8988T (cell line): ENCODE data around the gene AGBL4.

Experiments
- DNase-seq: peaks from one replicate; pipeline ENCODE4 v3.0.0; 2011

AGBL4 gene

GRCh38 chr1:48619539-48619938, 1404.2 kb downstream of the AGBL4 start:
- no peak for DNase-seq

DNA sequence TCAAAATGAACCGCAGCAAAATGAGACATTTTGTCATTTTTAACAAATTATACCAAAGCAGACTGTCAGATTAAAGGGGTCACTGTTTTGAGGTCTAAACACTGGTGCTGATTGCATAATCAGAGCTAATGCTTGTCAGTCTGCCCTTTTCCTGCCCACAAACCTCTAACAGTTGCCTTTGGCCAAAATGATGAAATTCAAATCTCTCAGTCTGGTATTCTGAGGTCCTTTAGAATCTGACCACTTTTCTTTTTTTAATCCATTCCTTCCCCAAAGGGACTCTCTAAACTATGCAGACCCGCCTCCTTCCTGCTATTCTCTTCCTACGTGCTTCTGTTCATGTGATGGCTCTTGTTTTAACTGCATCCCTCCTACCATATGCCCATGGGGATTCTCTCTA, 1406.5 kb downstream of the AGBL4 start:
- no peak for DNase-seq

DNA sequence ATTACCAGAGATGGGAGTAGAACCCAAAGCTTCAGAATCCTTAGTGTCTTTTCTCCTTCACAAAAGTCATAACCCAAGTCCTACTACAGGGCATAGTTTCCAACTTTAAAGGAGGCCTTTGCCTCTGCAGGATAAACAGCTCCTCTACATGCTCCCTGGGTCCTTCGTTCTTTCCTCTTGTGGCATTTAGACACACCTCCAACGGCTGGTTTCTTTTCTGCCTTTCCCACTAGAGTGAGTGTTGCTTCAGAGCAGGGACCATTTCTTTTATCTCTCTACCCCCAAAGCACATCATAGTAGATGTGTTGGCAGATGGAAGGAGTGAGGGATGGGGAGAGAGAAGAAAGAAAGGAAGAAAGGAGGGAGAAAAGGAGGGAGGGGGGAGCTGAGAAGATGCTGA, 1407.0 kb downstream of the AGBL4 start:
- DNase-seq: no peak

DNA sequence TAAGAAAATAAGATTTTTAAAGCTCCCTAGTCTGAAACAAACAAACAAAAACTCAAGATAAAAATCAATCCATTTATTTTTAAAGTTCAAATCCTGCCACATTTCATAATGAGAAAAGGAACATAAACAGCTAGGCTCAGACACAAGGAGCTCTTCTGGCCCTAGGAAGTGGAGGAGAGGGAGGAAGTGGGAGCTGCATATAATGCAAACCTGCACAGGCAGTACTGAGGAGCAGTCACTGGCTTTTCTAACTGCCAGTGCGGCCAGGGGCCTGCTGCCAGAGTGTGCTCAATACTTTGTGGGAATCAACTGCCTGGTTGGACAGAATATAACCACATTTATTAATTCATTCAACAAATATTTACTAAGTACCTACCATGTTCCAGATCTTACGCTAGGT, 1411.9 kb downstream of the AGBL4 start:
- DNase-seq: no peak

DNA sequence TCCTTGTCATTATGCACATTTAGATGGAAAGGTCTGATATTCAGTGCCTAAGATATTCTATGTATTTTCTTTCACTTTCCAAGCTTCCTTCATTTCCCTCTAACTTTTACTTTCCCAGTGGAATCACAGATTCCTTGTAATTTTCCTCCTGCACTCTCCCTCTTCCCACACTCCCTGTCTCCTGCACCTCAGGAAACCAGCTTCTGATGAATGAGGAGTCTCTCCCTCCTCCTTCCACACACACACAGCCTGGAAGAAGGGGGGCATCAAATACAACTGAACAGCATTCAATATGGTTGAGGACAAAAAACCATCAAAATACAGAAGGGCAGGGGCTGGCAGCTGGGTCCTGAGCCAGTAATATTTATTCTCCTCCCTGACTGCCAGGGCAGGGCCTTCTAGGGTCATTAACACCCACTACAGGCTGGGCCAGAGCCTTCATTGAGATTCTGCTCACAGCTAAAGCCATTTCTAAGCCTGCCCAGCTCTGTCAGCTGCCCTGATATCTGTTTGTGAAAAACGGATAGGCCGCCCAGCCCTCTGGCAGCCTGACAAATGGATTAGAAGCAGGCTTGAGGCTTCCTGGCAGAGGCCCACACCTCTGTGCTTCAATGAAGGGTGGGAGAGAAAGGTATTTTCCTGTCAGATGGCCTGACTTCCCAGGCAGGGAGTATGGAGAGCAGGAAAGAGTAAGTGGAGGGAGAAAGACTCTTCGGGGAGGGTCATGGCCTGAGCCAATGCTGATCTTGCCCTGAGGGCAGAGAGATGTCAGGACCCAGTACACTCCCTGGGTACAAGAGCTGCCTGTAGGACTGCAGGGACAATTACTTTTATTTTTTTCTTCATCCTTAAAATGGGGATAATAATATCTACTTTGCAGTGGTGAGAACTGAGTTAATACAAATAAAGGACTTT, 1412.9 kb downstream of the AGBL4 start:
- no peak for DNase-seq

DNA sequence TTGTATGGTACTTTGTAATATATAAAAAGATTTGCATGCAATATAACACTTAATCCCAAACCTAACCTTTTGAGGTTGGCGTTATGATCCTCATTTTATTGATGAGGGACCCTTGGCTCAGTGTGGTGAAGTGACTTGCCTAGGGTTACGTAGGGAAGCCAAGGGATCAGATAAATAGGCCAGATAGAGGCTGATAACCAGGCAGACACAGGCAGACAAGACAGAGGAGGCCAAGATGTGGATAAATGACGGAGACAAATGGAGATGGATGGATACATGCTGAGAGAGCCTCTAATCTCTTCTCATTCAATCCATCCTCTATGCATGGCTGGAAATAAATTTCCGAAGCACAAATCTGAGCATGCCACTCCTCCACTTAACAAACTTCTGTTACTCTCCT, 1414.9 kb downstream of the AGBL4 start:
- DNase-seq: no peak

GRCh38 chr1:48603222-48603621, 1420.5 kb downstream of the AGBL4 start:
- no peak for DNase-seq

GRCh38 chr1:48602349-48602748, 1421.4 kb downstream of the AGBL4 start:
- no peak for DNase-seq

DNA sequence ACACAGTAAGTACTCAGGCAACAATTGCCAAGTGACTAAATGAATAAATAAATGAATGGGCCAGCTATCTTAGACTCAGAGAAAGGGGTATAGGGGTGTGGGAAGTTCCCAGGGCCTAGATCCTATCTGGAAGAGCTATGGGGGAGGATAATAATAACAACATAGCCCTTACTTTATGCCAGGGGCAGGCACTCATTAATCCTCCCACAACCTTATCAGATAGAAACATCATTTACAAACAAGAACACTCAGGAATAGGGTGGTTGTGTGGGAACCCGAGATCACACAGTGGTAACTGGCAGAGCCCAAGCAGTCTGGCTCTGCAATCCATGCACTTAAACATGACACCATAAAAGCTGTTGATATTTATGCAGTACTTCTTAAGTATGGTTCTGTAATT, 1423.6 kb downstream of the AGBL4 start:
- no peak for DNase-seq

DNA sequence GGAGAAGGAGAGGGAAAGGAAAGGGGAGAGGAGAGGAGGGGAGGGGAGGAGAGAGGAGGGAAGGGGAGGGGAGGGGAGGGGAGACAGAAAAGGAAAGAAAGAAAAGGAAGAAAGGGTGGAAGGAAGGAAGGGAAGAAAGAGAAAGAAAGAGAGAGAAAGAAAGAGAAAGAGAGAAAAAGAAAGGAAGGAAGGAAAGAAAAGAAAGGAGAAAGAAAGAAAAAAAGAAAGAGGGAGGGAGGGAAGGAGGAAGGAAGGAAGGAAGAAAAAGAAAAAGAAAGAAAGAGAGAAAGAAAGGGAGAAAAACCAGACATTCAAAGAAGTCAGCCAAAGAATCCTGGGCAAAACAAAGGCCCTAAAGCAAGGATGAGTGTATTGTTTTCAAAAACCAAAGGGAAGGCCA, 1426.1 kb downstream of the AGBL4 start:
- DNase-seq: no peak

- no peak for DNase-seq
Observed at GRCh38 chr1:48596046-48596445, 1427.7 kb downstream of the AGBL4 start.

DNA sequence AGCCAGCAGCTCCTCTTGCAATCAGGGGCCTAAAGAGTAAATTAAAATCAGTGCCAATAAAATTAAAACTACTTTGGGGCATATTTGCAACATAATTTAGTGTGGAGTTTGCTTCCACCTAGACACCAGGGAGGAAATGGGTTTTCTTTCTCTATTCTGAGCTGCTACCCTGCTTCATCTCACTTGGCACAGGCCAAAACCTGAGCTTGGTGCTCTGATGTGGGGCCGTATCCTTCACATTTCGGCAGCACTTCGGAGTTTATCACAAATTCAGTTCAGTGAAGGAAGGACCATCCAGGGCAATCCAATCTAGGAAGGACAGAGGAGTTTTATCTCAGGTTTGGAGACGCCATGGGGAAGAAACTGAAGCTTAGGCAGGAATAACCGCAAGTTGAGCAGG, 1428.1 kb downstream of the AGBL4 start:
- DNase-seq: no peak

GRCh38 chr1:48592330-48592729, 1431.4 kb downstream of the AGBL4 start:
- DNase-seq: no peak

DNA sequence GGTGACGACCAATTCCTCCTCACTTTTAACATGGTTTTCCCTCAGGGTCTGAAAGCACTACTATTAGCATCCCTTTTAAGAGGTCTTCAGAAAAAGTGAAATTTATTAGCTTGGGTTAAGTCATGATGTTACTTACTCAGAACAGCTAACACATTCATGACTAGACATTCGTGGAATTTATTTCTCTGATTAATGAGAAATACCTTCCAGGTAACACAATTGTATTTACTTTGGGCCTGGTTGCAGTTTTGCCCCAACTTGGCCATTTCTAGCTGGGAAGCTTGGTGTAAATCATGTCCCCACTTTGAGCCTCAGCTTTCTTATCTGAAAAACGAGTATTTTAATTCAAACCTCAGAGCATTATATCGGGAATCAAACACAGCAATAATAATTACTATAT, 1432.6 kb downstream of the AGBL4 start:
- no peak for DNase-seq

DNA sequence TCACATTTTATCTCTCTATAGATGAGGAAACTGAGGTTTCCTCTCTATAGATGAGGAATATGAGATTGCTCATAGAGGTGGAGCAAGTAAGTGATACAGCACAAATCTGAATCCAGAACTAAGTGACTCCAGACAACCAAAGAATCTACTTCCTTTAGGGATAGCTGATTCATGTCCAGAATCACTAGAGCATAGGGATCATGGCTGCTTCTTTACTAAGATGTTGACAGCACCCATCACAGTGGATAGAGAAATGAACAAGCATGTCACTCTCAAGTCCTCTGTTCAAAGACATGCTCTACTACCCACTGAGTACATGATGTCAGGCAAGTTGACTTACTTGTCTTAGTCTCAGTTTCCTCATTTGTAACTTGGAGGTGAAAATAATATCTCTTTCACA, 1435.7 kb downstream of the AGBL4 start:
- DNase-seq: no peak

DNA sequence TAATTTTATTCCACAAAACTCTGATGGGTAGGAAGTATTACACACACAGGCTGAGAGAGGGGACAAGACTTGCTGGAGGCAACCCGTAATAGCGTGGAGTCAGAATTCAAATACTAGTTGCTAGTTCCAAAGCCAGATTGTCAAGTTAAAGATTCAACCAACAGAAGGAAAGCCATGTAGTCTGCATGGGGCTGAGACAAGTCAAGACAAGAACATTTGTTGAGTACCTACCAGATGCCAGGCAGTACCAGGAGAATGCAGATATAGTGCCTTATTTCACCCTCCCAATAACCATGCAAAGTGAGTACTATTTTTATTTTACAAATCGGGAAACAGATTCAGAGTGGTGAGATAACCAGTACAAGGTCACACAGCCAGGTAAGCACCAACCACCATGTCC, 1441.3 kb downstream of the AGBL4 start:
- DNase-seq: no peak

DNA sequence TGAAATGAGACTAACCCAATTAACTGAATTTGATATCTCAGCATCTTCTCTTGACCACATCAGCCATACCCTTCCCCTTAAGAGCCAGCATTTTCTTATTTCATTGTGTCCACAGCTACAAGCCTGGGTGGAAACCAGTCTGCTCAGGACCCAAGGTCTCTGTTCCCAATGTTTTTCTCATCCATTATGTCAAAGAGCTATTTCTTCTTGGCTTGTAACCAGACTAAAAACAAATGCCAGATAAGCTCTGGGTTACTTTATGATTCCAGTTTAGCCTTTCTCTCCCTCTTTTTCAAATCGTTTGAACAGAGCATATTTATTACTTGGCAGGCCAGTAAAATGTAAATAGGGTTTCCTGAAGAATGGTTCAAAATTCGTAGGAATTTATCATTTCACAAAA, 1442.5 kb downstream of the AGBL4 start:
- no peak for DNase-seq

- no peak for DNase-seq
Observed at GRCh38 chr1:48576565-48576964, 1447.2 kb downstream of the AGBL4 start.

GRCh38 chr1:48572646-48573258, 1451.0 kb downstream of the AGBL4 start:
- no peak for DNase-seq

- DNase-seq: no peak
Observed at GRCh38 chr1:48572134-48572533, 1451.6 kb downstream of the AGBL4 start.

- DNase-seq: no peak
Observed at GRCh38 chr1:48571303-48571987, 1452.3 kb downstream of the AGBL4 start.

DNA sequence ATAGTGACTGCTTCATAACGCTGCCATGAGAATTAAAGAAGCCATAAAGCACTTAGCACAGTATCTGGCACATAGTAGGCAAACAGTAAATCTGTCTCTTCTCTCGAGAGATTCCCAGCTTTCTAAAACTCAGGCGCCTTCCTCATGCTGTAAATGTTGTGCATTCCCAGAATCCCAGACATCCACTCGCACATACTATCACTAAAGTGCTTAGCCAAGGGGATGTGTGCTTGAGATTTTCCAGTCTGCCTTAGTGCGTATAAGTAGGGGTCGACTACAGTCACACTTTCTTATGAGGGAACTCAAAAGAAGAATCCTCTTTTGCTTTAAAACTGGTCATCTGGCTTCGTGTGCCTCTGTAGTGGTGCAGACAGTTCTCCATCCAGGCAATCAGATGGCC, 1453.2 kb downstream of the AGBL4 start:
- no peak for DNase-seq

DNA sequence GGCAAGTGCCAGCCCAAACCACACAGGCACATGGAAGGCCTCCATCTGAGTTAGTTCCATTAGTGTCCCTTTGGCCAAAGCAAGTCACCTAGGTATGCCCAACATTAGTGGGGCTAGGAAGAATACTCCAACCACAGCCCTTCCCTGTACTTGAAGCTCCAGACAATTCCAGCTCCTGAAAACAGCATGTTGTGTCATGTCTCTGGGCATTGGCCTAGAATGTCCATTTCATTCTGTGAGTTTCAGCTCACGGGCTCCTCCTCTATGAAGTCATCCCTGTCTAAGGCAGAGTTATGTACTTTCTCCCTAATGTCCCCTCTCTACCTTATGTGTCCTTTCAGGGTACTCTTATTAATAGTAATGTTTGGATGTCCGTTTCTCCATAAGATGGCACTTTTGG, 1455.3 kb downstream of the AGBL4 start:
- DNase-seq: no peak

- DNase-seq: no peak
Observed at GRCh38 chr1:48566492-48566891, 1457.3 kb downstream of the AGBL4 start.
